Calu3 (cell line): Measurements from ENCODE around the gene DIAPH1. TPM values are rescaled to one million over a fixed set of nuclear protein-coding genes. Genes with fewer than 3 reads are reported as not detected.

Experiments
- BruUV-seq: library from RNA; stranded (reverse); fragments of 400-500 nt; replicated peaks from 2 replicates; lab custom pipeline; 2021; lab: Mats Ljungman, UMichigan
- CTCF ChIA-PET: fragments of 300-600 bp; sonication (Branson Sonifier 250); formaldehyde crosslinking; loops from one replicate; lab custom pipeline; 2022; ENCODE audit warnings: antibody characterized with exemption; lab: Charles Lee
- DNase-seq: peaks from one replicate; pipeline ENCODE4 v3.0.0; 2022
- H3K27ac Mint-ChIP-seq: one replicate; pipeline ENCODE4 v1.8.0; 2022; ENCODE audit warnings: mixed read lengths; ENCODE audit not compliant: unreplicated experiment
- H3K27me3 Mint-ChIP-seq: one replicate; pipeline ENCODE4 v1.8.0; 2022; ENCODE audit warnings: mixed read lengths; ENCODE audit not compliant: unreplicated experiment
- H3K36me3 Mint-ChIP-seq: one replicate; pipeline ENCODE4 v1.8.0; 2022; ENCODE audit warnings: mild to moderate bottlenecking, moderate library complexity, mixed read lengths; ENCODE audit not compliant: insufficient read depth, unreplicated experiment
- H3K4me1 Mint-ChIP-seq: one replicate; pipeline ENCODE4 v1.8.0; 2022; ENCODE audit warnings: mild to moderate bottlenecking, low read depth, mixed read lengths; ENCODE audit not compliant: unreplicated experiment
- H3K4me3 Mint-ChIP-seq: one replicate; pipeline ENCODE4 v1.8.0; 2022; ENCODE audit warnings: mild to moderate bottlenecking, low read depth, moderate library complexity, mixed read lengths; ENCODE audit not compliant: unreplicated experiment
- H3K9me3 Mint-ChIP-seq: one replicate; pipeline ENCODE4 v1.8.0; 2022; ENCODE audit warnings: low read depth, mixed read lengths; ENCODE audit not compliant: unreplicated experiment
- CTCF ChIP-seq: fragments of 200-600 bp; IDR thresholded peaks from one replicate; pipeline ENCODE4 v1.8.0; 2022; ENCODE audit warnings: antibody characterized with exemption; ENCODE audit not compliant: unreplicated experiment
- intact Hi-C: fragments of 100-400 bp; cut with micrococcal nuclease; formaldehyde crosslinking; loops from one replicate; pipeline ENCODE4 v1.10.0; 2022; ENCODE audit not compliant: unreplicated experiment
- total RNA-seq: library from RNA; stranded (reverse); gene quantifications from 2 replicates; pipeline ENCODE4 v1.2.3, GENCODE V29; 2022

Gene DIAPH1
- total RNA-seq, 1 experiment from 2014 or later: 219 TPM

GRCh38 chr5:141475625-141476131 lies 143.1 kb downstream of the DIAPH1 start, which contains the start of gene PCDHGC3:
Gene PCDHGC3 (plus strand): TSS chr5:141475966. CDS start chr5:141476117, 151 bp downstream.
- intact Hi-C loops: loop anchor here (1.0 to 5.0 kb wide), 4 partner anchors 18 to 82 kb away; partner anchors contain the start of gene PCDHGA9
- Mint-ChIP-seq H3K27me3 (no peaks in the 10 kb centered on the region), H3K36me3 (peaks cover 28% of the 10 kb centered on the region), H3K4me1 (peaks cover 10% of the 10 kb centered on the region), H3K4me3 (peak within 1 kb of the TSS; percentile 91), H3K27ac (peak within 1 kb of the TSS; percentile 80), H3K9me3 (no peaks in the 10 kb centered on the region)
- CTCF ChIA-PET: interaction anchor here (0.5 to 2.2 kb wide), 20 partner anchors 10 to 690 kb away, joined by 3 to 27 read pairs (median 4); partner anchors contain the start of genes PCDHA1, PCDHB14, PCDHGA9 and PCDHGB3
- no TSS peak for BruUV-seq
- peak; percentile 95 for DNase-seq
- TF ChIP-seq CTCF: no peak

- intact Hi-C loops: no loop called here
- CTCF ChIA-PET: no interaction called here
- DNase-seq: no peak
- H3K27ac Mint-ChIP-seq: no peak overlapping the region
- no peak for TF ChIP-seq CTCF
- H3K4me3 Mint-ChIP-seq: no peak overlapping the region
- no peaks in the 10 kb centered on the region for H3K9me3 Mint-ChIP-seq
- H3K4me1 Mint-ChIP-seq: no peaks in the 10 kb centered on the region
- no TSS peak for BruUV-seq
- H3K27me3 Mint-ChIP-seq: no peaks in the 10 kb centered on the region
- H3K36me3 Mint-ChIP-seq: peaks cover 4% of the 10 kb centered on the region
These were observed 153.4 kb downstream of the DIAPH1 start for GRCh38 chr5:141465351-141465750.

Other genes with a start within 250 kb of the DIAPH1 start
- 1.2 and 1.6 TPM in 2 replicates for gene PCDHGB3, start 248.8 kb downstream of the DIAPH1 start, total RNA-seq
- gene PCDHGA6, start 245.1 kb downstream of the DIAPH1 start, total RNA-seq: 0.71 and 0.80 TPM in 2 replicates
- gene PCDHGA7, start 236.3 kb downstream of the DIAPH1 start, total RNA-seq: 0.73 and 0.90 TPM in 2 replicates
- gene PCDHGB4, start 231.3 kb downstream of the DIAPH1 start, total RNA-seq: 7.0 and 8.2 TPM in 2 replicates
- gene PCDHGA8, start 226.4 kb downstream of the DIAPH1 start, total RNA-seq: 0.95 and 1.1 TPM in 2 replicates
- 9.1 and 12.4 TPM in 2 replicates for gene PCDHGB5, start 221.1 kb downstream of the DIAPH1 start, total RNA-seq
- 16.0 and 18.1 TPM in 2 replicates for gene PCDHGA9, start 216.2 kb downstream of the DIAPH1 start, total RNA-seq
- gene PCDHGB6, start 211.0 kb downstream of the DIAPH1 start, total RNA-seq: 9.6 and 13.4 TPM in 2 replicates
- gene PCDHGA10, start 206.0 kb downstream of the DIAPH1 start, total RNA-seq: 2.6 and 3.7 TPM in 2 replicates
- 9.8 and 13.6 TPM in 2 replicates for gene PCDHGB7, start 201.3 kb downstream of the DIAPH1 start, total RNA-seq
- gene PCDHGA11, start 197.9 kb downstream of the DIAPH1 start, total RNA-seq: 2.3 and 2.8 TPM in 2 replicates
- gene PCDHGA12, start 188.5 kb downstream of the DIAPH1 start, total RNA-seq: 2.1 and 2.9 TPM in 2 replicates
- gene PCDHGC3, start 143.0 kb downstream of the DIAPH1 start, total RNA-seq: 49.4 and 73.0 TPM in 2 replicates
- 1.2 and 2.2 TPM in 2 replicates for gene PCDHGC4, start 134.0 kb downstream of the DIAPH1 start, total RNA-seq
- 1.5 and 2.1 TPM in 2 replicates for gene PCDHGC5, start 129.9 kb downstream of the DIAPH1 start, total RNA-seq
- 96.3 and 102 TPM in 2 replicates for gene HDAC3, start 17.8 kb upstream of the DIAPH1 start, total RNA-seq
- 12.5 and 12.6 TPM in 2 replicates for gene RELL2, start 18.0 kb upstream of the DIAPH1 start, total RNA-seq
- 41.4 and 41.8 TPM in 2 replicates for gene FCHSD1, start 32.4 kb upstream of the DIAPH1 start, total RNA-seq
- gene ARAP3, start 63.2 kb upstream of the DIAPH1 start, total RNA-seq: 17.5 and 22.8 TPM in 2 replicates